ENCODE results near the gene KDM4B.

Gene KDM4B

DNA sequence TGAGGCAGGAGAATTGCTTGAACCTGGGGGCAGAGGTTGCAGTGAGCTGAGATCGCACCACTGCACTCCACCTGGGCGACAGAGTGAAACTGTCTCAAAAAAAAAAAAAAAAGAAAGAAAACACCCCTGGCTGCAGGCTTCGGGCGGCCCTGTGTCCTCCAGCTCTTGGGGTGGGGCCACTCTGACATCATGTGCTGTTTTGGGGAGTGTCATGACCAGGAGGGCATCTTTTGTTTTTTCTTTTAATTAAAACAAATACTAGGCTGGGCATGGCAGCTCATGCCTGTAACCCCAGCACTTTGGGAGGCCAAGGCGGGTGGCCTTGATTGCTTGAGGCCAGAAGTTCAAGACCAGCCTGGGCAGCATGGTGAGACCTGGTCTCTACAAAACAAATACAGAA, 52.1 kb downstream of the KDM4B start:
- DNase-seq (no peak), ATAC-seq (ENCODE audit: insufficient read depth, low read depth) (no peak)
- H3K9ac ChIP-seq (ENCODE audit: low read depth, low read length), result no peak overlapping the region
- H3K4me2 ChIP-seq (ENCODE audit: insufficient read depth, low read length), result no peak overlapping the region
- peaks cover 65% of the 10 kb centered on the region for H4K20me1 ChIP-seq (ENCODE audit: insufficient read depth, low read length)
- H3K4me3 ChIP-seq (ENCODE audit: low read depth in 1 of 2, low read length in 2 of 2), result no peak overlapping the region
- H3K27me3 ChIP-seq (ENCODE audit: insufficient read depth, low read length, poor library complexity), result no peaks in the 10 kb centered on the region
- peaks cover 46% of the 10 kb centered on the region for H3K36me3 ChIP-seq (ENCODE audit: insufficient read depth, low read length)
- TF ChIP-seq, protein P1, sequence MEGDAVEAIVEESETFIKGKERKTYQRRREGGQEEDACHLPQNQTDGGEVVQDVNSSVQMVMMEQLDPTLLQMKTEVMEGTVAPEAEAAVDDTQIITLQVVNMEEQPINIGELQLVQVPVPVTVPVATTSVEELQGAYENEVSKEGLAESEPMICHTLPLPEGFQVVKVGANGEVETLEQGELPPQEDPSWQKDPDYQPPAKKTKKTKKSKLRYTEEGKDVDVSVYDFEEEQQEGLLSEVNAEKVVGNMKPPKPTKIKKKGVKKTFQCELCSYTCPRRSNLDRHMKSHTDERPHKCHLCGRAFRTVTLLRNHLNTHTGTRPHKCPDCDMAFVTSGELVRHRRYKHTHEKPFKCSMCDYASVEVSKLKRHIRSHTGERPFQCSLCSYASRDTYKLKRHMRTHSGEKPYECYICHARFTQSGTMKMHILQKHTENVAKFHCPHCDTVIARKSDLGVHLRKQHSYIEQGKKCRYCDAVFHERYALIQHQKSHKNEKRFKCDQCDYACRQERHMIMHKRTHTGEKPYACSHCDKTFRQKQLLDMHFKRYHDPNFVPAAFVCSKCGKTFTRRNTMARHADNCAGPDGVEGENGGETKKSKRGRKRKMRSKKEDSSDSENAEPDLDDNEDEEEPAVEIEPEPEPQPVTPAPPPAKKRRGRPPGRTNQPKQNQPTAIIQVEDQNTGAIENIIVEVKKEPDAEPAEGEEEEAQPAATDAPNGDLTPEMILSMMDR (IDR thresholded peaks at IDR 0.05; ENCODE audit: borderline replicate concordance, extremely low read depth, low read length, poor library complexity, severe bottlenecking), result no peak
- no peak for TF ChIP-seq EZH2 (IDR thresholded peaks at IDR 0.05; ENCODE audit: borderline replicate concordance, low read depth, low read length, severe bottlenecking)
- H3K4me1 ChIP-seq (ENCODE audit: insufficient read depth, low read length), result no peaks in the 10 kb centered on the region
- H3K27ac ChIP-seq (ENCODE audit: low read length), result no peak overlapping the region
- H2AFZ ChIP-seq (ENCODE audit: low read depth, low read length), result no peak overlapping the region
- peaks cover 86% of the 10 kb centered on the region for H3K79me2 ChIP-seq (ENCODE audit: insufficient read depth, low read length)
- no peaks in the 10 kb centered on the region for H3K9me3 ChIP-seq (ENCODE audit: insufficient read depth, low read length, severe bottlenecking)

GRCh38 chr19:5022066-5022860, 53.4 kb downstream of the KDM4B start:
- peaks cover 87% of the 10 kb centered on the region for H3K79me2 ChIP-seq (ENCODE audit: insufficient read depth, low read length)
- no peak for ATAC-seq (ENCODE audit: insufficient read depth, low read depth)
- H4K20me1 ChIP-seq (ENCODE audit: insufficient read depth, low read length), result peaks cover 70% of the 10 kb centered on the region

GRCh38 chr19:5023128-5023571, 54.2 kb downstream of the KDM4B start:
- ATAC-seq (ENCODE audit: insufficient read depth, low read depth), result no peak
- no peak for DNase-seq
- H3K4me1 ChIP-seq (ENCODE audit: insufficient read depth, low read length), result no peaks in the 10 kb centered on the region
- peaks cover 92% of the 10 kb centered on the region for H3K79me2 ChIP-seq (ENCODE audit: insufficient read depth, low read length)
- no peak overlapping the region for H3K9ac ChIP-seq (ENCODE audit: low read depth, low read length)
- H4K20me1 ChIP-seq (ENCODE audit: insufficient read depth, low read length), result peaks cover 75% of the 10 kb centered on the region
- no peak for TF ChIP-seq EZH2 (IDR thresholded peaks at IDR 0.05; ENCODE audit: borderline replicate concordance, low read depth, low read length, severe bottlenecking)
- TF ChIP-seq, protein P1 (IDR thresholded peaks at IDR 0.05; ENCODE audit: borderline replicate concordance, extremely low read depth, low read length, poor library complexity, severe bottlenecking), result no peak
- H3K4me2 ChIP-seq (ENCODE audit: insufficient read depth, low read length), result no peak overlapping the region
- no peak overlapping the region for H3K4me3 ChIP-seq (ENCODE audit: low read depth in 1 of 2, low read length in 2 of 2)
- H3K9me3 ChIP-seq (ENCODE audit: insufficient read depth, low read length, severe bottlenecking), result no peaks in the 10 kb centered on the region
- H3K27ac ChIP-seq (ENCODE audit: low read length), result 0 out of 2 replicates have a peak overlapping the region, but pooled peaks have one; percentile 14
- H3K36me3 ChIP-seq (ENCODE audit: insufficient read depth, low read length), result peaks cover 28% of the 10 kb centered on the region
- H3K27me3 ChIP-seq (ENCODE audit: insufficient read depth, low read length, poor library complexity), result no peaks in the 10 kb centered on the region
- no peak overlapping the region for H2AFZ ChIP-seq (ENCODE audit: low read depth, low read length)

More at GRCh38 chr19:5022066-5022860, 53.4 kb downstream of the KDM4B start:
- Histone ChIP-seq H3K36me3 (ENCODE audit: insufficient read depth, low read length) (peaks cover 34% of the 10 kb centered on the region), H2AFZ (ENCODE audit: low read depth, low read length) (no peak overlapping the region), H3K9ac (ENCODE audit: low read depth, low read length) (no peak overlapping the region), H3K4me2 (ENCODE audit: insufficient read depth, low read length) (no peak overlapping the region), H3K9me3 (ENCODE audit: insufficient read depth, low read length, severe bottlenecking) (no peaks in the 10 kb centered on the region), H3K4me3 (ENCODE audit: low read depth in 1 of 2, low read length in 2 of 2) (no peak overlapping the region), H3K4me1 (ENCODE audit: insufficient read depth, low read length) (no peaks in the 10 kb centered on the region), H3K27ac (ENCODE audit: low read length) (no peak overlapping the region), H3K27me3 (ENCODE audit: insufficient read depth, low read length, poor library complexity) (no peaks in the 10 kb centered on the region)
- no peak for DNase-seq
- TF ChIP-seq, protein P1 (IDR thresholded peaks at IDR 0.05; ENCODE audit: borderline replicate concordance, extremely low read depth, low read length, poor library complexity, severe bottlenecking), result no peak
- TF ChIP-seq EZH2 (IDR thresholded peaks at IDR 0.05; ENCODE audit: borderline replicate concordance, low read depth, low read length, severe bottlenecking), result no peak

Data from DND-41 (cell line).